ENCODE results near the gene ERFL.

DNA sequence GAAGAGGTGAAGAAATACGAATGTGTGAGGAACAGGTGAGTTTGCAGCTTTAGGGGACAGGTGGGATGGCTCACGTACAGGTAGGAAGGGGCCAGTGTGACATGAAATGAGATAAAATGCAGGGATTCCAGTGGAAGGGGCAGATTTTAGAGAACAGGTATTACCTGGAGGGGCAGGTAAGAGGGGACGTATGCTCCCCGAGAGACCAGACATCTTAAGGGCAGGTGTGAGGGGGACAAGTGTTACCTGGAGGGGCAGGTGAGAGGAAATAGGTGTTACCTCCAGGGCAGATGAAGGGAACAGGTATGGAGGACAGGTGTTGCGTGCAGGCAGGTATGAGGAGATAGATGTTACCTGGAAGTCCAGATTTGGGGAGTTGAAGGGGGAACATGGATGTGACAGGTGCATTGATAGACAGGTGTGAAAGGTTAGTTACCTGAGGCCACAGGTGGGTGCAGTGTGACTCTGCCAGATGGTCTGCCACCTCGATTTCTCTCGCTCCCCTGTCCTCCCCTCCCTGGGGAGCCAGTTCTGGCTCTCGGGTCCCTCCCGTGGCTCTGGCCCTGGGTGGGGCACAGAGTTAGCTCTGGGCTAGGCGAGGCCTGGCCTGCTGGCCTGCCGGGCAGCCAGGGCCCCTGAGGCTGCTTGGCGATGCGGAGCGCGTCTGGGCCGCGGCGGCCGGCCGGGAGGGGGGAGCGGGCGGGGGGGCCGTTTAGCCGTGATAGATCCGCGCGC is 2.1 kb downstream of the ERFL start:
- no peak for TF ChIP-seq CTCF (IDR thresholded peaks at IDR 0.05)
- no peak for TF ChIP-seq POLR2A (IDR thresholded peaks at IDR 0.05)

Measured in Peyer's patch (tissue), 4 donors.